WTC11 (cell line): ENCODE data around the gene CROCC2. TPM values are rescaled to one million over a fixed set of nuclear protein-coding genes. Genes with fewer than 3 reads are reported as not detected.

Experiments used
- ATAC-seq: fragments of 200-7000 bp; cut with Tn5 transposase; 2 replicates; pipeline ENCODE4 v1.10.0; 2021; ENCODE audit warnings: mild to moderate bottlenecking, moderate library complexity
- CTCF ChIA-PET: fragments of 300-600 bp; sonication (Branson Sonifier 250); formaldehyde crosslinking; loops from one replicate; lab custom pipeline; 2021; ENCODE audit warnings: antibody characterized with exemption; lab: Charles Lee
- POLR2A ChIA-PET: fragments of 350-600 bp; sonication (Branson Sonifier 250); formaldehyde crosslinking; loops from one replicate; lab custom pipeline; 2021; ENCODE audit warnings: antibody characterized with exemption; lab: Charles Lee
- DNase-seq: peaks from one replicate; pipeline ENCODE4 v3.0.0; 2021; ENCODE audit warnings: low spot score
- H3K27ac Mint-ChIP-seq: 2 replicates; pipeline ENCODE4 v1.8.0; 2021; ENCODE audit warnings: mixed read lengths
- H3K27me3 Mint-ChIP-seq: 2 replicates; pipeline ENCODE4 v1.8.0; 2021; ENCODE audit warnings: low read depth, mild to moderate bottlenecking, moderate library complexity, mixed read lengths
- H3K36me3 Mint-ChIP-seq: 2 replicates; pipeline ENCODE4 v1.8.0; 2021; ENCODE audit warnings: mixed read lengths
- H3K4me1 Mint-ChIP-seq: 2 replicates; pipeline ENCODE4 v1.8.0; 2022; ENCODE audit warnings: mixed read lengths
- H3K4me3 Mint-ChIP-seq: 2 replicates; pipeline ENCODE4 v1.8.0; 2021; ENCODE audit warnings: mild to moderate bottlenecking, moderate library complexity, mixed read lengths
- H3K9me3 Mint-ChIP-seq: 2 replicates; pipeline ENCODE4 v1.8.0; 2021; ENCODE audit warnings: mixed read lengths
- ATF1 ChIP-seq: sonication (generic); formaldehyde crosslinking; IDR thresholded peaks from 2 replicates; pipeline ENCODE4 v1.8.1; 2023; ENCODE audit warnings: mild to moderate bottlenecking, moderate library complexity, missing genetic modification reagents
- CREB1 ChIP-seq: sonication (generic); formaldehyde crosslinking; IDR thresholded peaks from 2 replicates; pipeline ENCODE4 v1.8.0; 2023; ENCODE audit warnings: mild to moderate bottlenecking, missing genetic modification reagents
- HMGA2 ChIP-seq: fragments of 250-450 bp; sonication (Bioruptor Pico); IDR thresholded peaks from 2 replicates; pipeline ENCODE4 v1.4.0; 2021; ENCODE audit warnings: mild to moderate bottlenecking, moderate library complexity
- IRF2 ChIP-seq: sonication (generic); formaldehyde crosslinking; IDR thresholded peaks from 2 replicates; pipeline ENCODE4 v1.8.0; 2022; ENCODE audit warnings: low read depth, missing genetic modification reagents, borderline replicate concordance
- MXD4 ChIP-seq: fragments of 250-450 bp; sonication (Bioruptor Pico); IDR thresholded peaks from 2 replicates; pipeline ENCODE4 v1.8.0; 2021; ENCODE audit warnings: mild to moderate bottlenecking, moderate library complexity, borderline replicate concordance
- NFATC4 ChIP-seq: fragments of 250-450 bp; sonication (Bioruptor Pico); IDR thresholded peaks from 2 replicates; pipeline ENCODE4 v1.9.0; 2021; ENCODE audit warnings: mild to moderate bottlenecking
- NFE2L1 ChIP-seq: sonication (generic); formaldehyde crosslinking; IDR thresholded peaks from 2 replicates; pipeline ENCODE4 v1.8.1; 2023; ENCODE audit warnings: missing genetic modification reagents
- RELA ChIP-seq: sonication (generic); formaldehyde crosslinking; IDR thresholded peaks from 2 replicates; pipeline ENCODE4 v1.8.1; 2022; ENCODE audit warnings: missing genetic modification reagents, mild to moderate bottlenecking, borderline replicate concordance
- SOX15 ChIP-seq: fragments of 250-450 bp; sonication (Bioruptor Pico); IDR thresholded peaks from 2 replicates; pipeline ENCODE4 v1.9.0; 2021; ENCODE audit warnings: mild to moderate bottlenecking
- TP53 ChIP-seq: sonication (generic); formaldehyde crosslinking; IDR thresholded peaks from 2 replicates; pipeline ENCODE4 v1.8.1; 2023; ENCODE audit warnings: mild to moderate bottlenecking, missing genetic modification reagents
- ZNF138 ChIP-seq: sonication (generic); formaldehyde crosslinking; conservative IDR thresholded peaks from 2 replicates; pipeline ENCODE4 v1.8.1; 2022; ENCODE audit warnings: mild to moderate bottlenecking, moderate library complexity, missing genetic modification reagents
- ZNF232 ChIP-seq: sonication (generic); formaldehyde crosslinking; IDR thresholded peaks from 2 replicates; pipeline ENCODE4 v1.8.0; 2022; ENCODE audit warnings: mild to moderate bottlenecking, missing genetic modification reagents
- ZNF317 ChIP-seq: sonication (generic); formaldehyde crosslinking; IDR thresholded peaks from 2 replicates; pipeline ENCODE4 v1.8.1; 2023; ENCODE audit warnings: low read depth, mild to moderate bottlenecking, moderate library complexity, missing genetic modification reagents, borderline replicate concordance
- ZNF396 ChIP-seq: fragments of 250-450 bp; sonication (Bioruptor Pico); IDR thresholded peaks from 2 replicates; pipeline ENCODE4 v1.8.0; 2021; ENCODE audit warnings: mild to moderate bottlenecking, moderate library complexity, borderline replicate concordance
- ZNF416 ChIP-seq: fragments of 250-450 bp; sonication (Bioruptor Pico); IDR thresholded peaks from 2 replicates; pipeline ENCODE4 v1.9.0; 2021; ENCODE audit warnings: mild to moderate bottlenecking, inconsistent platforms
- ZNF423 ChIP-seq: fragments of 250-450 bp; sonication (Bioruptor Pico); IDR thresholded peaks from 2 replicates; pipeline ENCODE4 v2.1.2; 2022; ENCODE audit warnings: mild to moderate bottlenecking, moderate library complexity
- total RNA-seq: library from RNA; stranded (reverse); gene quantifications from 3 replicates; pipeline ENCODE4 v1.2.3, GENCODE V29; 2021
- TF ChIP-seq, protein P1 (sequence below): sonication (generic); formaldehyde crosslinking; IDR thresholded peaks from 2 replicates; pipeline ENCODE4 v1.8.1; 2022; ENCODE audit warnings: mild to moderate bottlenecking, moderate library complexity, missing genetic modification reagents
- TF ChIP-seq, protein P2 (sequence below): sonication (generic); formaldehyde crosslinking; IDR thresholded peaks from 2 replicates; pipeline ENCODE4 v1.8.0; 2022; ENCODE audit warnings: mild to moderate bottlenecking, missing genetic modification reagents
- TF ChIP-seq, protein P3 (sequence below): sonication (generic); formaldehyde crosslinking; IDR thresholded peaks from 2 replicates; pipeline ENCODE4 v1.8.1; 2022; ENCODE audit warnings: low read depth, mild to moderate bottlenecking, moderate library complexity, missing genetic modification reagents, borderline replicate concordance
- TF ChIP-seq, protein P4 (sequence below): sonication (generic); formaldehyde crosslinking; IDR thresholded peaks from 2 replicates; pipeline ENCODE4 v1.8.1; 2023; ENCODE audit warnings: mild to moderate bottlenecking, missing genetic modification reagents
- TF ChIP-seq, protein P5 (sequence below): fragments of 200-600 bp; IDR thresholded peaks from 2 replicates; pipeline ENCODE4 v1.8.0; 2022; ENCODE audit warnings: antibody characterized with exemption
- TF ChIP-seq, protein P6 (sequence below): fragments of 250-450 bp; sonication (Bioruptor Pico); IDR thresholded peaks from 2 replicates; pipeline ENCODE4 v1.8.0; 2021; ENCODE audit warnings: mild to moderate bottlenecking

CROCC2 gene
- total RNA-seq, 1 experiment from 2014 or later: not detected

DNA sequence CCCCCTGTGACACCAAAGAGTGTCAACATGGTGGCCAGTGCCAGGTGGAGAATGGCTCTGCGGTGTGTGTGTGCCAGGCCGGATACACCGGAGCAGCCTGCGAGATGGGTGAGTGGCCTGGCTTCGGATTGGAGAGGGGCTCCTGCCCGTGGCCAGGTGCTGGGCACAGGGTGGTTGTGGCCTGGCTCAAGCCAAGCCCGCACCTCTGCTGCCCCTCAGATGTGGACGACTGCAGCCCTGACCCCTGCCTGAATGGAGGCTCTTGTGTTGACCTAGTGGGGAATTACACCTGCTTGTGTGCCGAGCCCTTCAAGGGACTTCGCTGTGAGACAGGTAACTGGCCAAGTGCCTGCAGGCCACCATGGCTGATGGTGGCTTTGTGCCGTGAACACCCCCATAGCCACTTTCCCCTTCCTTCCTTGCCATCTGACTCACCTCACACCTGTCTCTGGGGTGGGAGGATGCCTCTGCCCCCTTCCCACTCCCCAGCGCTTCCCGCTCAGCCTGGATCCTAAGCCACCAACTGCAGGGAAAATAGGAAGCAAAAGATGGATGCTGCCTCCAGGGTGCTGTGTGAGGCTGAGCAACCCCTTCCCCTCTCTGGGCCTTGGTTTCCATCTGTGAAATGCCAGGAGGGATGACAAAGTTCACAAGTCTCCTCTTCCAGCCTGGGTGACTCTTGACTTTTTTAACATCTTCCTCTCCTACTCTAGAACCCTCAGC, 134.1 kb downstream of the CROCC2 start:
- TF ChIP-seq ZNF396: no peak
- TF ChIP-seq ZNF317 (CRISPR knock-in tag): no peak
- no peak for TF ChIP-seq ZNF232 (CRISPR knock-in tag)
- TF ChIP-seq NFE2L1 (CRISPR knock-in tag): no peak
- TF ChIP-seq NFATC4 (CRISPR knock-in tag): no peak
- TF ChIP-seq ZNF423 (CRISPR knock-in tag): no peak
- TF ChIP-seq TP53 (CRISPR knock-in tag): no peak
- TF ChIP-seq, protein P1, sequence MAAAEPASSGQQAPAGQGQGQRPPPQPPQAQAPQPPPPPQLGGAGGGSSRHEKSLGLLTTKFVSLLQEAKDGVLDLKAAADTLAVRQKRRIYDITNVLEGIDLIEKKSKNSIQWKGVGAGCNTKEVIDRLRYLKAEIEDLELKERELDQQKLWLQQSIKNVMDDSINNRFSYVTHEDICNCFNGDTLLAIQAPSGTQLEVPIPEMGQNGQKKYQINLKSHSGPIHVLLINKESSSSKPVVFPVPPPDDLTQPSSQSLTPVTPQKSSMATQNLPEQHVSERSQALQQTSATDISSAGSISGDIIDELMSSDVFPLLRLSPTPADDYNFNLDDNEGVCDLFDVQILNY (CRISPR knock-in tag): no peak
- TF ChIP-seq, protein P2, sequence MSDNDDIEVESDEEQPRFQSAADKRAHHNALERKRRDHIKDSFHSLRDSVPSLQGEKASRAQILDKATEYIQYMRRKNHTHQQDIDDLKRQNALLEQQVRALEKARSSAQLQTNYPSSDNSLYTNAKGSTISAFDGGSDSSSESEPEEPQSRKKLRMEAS (CRISPR knock-in tag): no peak
- TF ChIP-seq MXD4 (CRISPR knock-in tag): no peak
- TF ChIP-seq RELA: no peak
- TF ChIP-seq ZNF416 (CRISPR knock-in tag): no peak
- TF ChIP-seq, protein P3, sequence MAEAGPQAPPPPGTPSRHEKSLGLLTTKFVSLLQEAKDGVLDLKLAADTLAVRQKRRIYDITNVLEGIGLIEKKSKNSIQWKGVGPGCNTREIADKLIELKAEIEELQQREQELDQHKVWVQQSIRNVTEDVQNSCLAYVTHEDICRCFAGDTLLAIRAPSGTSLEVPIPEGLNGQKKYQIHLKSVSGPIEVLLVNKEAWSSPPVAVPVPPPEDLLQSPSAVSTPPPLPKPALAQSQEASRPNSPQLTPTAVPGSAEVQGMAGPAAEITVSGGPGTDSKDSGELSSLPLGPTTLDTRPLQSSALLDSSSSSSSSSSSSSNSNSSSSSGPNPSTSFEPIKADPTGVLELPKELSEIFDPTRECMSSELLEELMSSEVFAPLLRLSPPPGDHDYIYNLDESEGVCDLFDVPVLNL (CRISPR knock-in tag): no peak
- TF ChIP-seq, all 79 proteins: peak for 0
- no peak overlapping the region for H3K27ac Mint-ChIP-seq
- POLR2A ChIA-PET: no interaction called here
- CTCF ChIA-PET: no interaction called here
- H3K27me3 Mint-ChIP-seq: peaks cover 10% of the 10 kb centered on the region
- H3K9me3 Mint-ChIP-seq: peaks cover 4% of the 10 kb centered on the region; the same call in 1 of the 2 replicates
- H3K36me3 Mint-ChIP-seq: 0 out of 2 replicates have a peak, but pooled peaks cover 3% of the 10 kb centered on the region
- H3K4me3 Mint-ChIP-seq: no peak overlapping the region
- ATAC-seq (no peak), DNase-seq (no peak)
- H3K4me1 Mint-ChIP-seq: no peaks in the 10 kb centered on the region

DNA sequence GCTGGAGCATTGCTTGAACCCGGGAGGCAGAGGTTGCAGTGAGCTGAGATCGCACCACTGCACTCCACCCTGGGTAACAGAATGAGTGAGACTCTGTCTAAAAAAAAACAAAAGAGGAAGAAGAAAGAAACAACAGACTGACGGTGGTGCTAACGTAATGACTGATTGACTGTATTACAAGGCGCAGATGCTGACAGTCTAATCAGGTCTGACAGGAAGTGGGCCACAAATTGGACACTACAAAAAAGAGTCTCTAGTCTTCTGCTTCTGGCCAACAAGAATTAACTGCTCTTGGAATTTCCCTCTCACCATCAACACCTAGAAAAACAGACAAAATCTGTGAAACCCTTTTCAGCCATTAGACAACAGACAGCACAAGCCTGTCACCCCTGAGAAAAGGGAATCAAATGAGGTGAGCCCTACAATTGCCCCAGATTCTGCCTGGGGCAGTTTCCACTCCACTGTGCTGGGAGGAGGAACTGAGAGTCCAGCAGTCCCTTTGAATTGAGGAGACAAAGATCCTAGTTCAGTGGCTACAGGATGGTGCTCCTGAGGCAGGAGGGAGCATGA, 135.5 kb downstream of the CROCC2 start:
- Mint-ChIP-seq H3K9me3 (peaks cover 14% of the 10 kb centered on the region), H3K27ac (no peak overlapping the region), H3K36me3 (0 out of 2 replicates have a peak, but pooled peaks cover 3% of the 10 kb centered on the region), H3K4me3 (no peak overlapping the region), H3K4me1 (no peaks in the 10 kb centered on the region), H3K27me3 (peaks cover 8% of the 10 kb centered on the region)
- ChIA-PET POLR2A (no interaction called here), CTCF (interaction anchor here (0.7 kb wide), 1 partner anchor 58 kb away, joined by 3 read pairs; no protein-coding TSS in a partner anchor)
- ATAC-seq: no peak
- DNase-seq: no peak
- TF ChIP-seq, protein P4, sequence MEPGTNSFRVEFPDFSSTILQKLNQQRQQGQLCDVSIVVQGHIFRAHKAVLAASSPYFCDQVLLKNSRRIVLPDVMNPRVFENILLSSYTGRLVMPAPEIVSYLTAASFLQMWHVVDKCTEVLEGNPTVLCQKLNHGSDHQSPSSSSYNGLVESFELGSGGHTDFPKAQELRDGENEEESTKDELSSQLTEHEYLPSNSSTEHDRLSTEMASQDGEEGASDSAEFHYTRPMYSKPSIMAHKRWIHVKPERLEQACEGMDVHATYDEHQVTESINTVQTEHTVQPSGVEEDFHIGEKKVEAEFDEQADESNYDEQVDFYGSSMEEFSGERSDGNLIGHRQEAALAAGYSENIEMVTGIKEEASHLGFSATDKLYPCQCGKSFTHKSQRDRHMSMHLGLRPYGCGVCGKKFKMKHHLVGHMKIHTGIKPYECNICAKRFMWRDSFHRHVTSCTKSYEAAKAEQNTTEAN (CRISPR knock-in tag): no peak
- no peak for TF ChIP-seq SOX15 (CRISPR knock-in tag)
- TF ChIP-seq ATF1: no peak
- TF ChIP-seq HMGA2 (CRISPR knock-in tag): no peak
- TF ChIP-seq IRF2 (CRISPR knock-in tag): no peak
- TF ChIP-seq, protein P5, sequence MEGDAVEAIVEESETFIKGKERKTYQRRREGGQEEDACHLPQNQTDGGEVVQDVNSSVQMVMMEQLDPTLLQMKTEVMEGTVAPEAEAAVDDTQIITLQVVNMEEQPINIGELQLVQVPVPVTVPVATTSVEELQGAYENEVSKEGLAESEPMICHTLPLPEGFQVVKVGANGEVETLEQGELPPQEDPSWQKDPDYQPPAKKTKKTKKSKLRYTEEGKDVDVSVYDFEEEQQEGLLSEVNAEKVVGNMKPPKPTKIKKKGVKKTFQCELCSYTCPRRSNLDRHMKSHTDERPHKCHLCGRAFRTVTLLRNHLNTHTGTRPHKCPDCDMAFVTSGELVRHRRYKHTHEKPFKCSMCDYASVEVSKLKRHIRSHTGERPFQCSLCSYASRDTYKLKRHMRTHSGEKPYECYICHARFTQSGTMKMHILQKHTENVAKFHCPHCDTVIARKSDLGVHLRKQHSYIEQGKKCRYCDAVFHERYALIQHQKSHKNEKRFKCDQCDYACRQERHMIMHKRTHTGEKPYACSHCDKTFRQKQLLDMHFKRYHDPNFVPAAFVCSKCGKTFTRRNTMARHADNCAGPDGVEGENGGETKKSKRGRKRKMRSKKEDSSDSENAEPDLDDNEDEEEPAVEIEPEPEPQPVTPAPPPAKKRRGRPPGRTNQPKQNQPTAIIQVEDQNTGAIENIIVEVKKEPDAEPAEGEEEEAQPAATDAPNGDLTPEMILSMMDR: no peak
- TF ChIP-seq ZNF138 (CRISPR knock-in tag): no peak
- no peak for TF ChIP-seq MXD4 (CRISPR knock-in tag)
- TF ChIP-seq, protein P6, sequence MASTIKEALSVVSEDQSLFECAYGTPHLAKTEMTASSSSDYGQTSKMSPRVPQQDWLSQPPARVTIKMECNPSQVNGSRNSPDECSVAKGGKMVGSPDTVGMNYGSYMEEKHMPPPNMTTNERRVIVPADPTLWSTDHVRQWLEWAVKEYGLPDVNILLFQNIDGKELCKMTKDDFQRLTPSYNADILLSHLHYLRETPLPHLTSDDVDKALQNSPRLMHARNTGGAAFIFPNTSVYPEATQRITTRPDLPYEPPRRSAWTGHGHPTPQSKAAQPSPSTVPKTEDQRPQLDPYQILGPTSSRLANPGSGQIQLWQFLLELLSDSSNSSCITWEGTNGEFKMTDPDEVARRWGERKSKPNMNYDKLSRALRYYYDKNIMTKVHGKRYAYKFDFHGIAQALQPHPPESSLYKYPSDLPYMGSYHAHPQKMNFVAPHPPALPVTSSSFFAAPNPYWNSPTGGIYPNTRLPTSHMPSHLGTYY: no peak
- no peak for TF ChIP-seq CREB1
